ENCODE results near the gene OR4C3.

The OR4C3 gene

DNA sequence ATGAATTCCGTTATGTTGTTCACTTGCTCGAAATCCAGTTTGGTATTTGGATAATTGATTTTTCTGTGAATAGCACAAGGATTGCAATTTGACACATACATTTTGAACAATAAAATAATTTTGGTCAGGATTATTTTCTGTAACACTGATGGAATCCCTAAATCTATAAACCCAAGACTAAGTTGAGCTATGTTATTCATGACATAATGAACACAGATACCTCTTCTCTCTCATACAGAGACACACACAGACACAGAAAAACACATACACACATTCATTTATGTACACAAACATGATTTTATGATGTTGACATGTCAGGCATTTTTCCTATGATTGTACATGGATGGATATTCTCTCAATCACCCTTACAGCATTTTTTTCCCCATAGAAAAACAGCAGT is 41.6 kb downstream of the OR4C3 start, which contains the start of gene OR4C5:
OR4C5 (minus strand) TSS at position 101 of the 400 bp plus-strand sequence; CDS start at position 101, 0 bp downstream.
- TF ChIP-seq, protein P1, sequence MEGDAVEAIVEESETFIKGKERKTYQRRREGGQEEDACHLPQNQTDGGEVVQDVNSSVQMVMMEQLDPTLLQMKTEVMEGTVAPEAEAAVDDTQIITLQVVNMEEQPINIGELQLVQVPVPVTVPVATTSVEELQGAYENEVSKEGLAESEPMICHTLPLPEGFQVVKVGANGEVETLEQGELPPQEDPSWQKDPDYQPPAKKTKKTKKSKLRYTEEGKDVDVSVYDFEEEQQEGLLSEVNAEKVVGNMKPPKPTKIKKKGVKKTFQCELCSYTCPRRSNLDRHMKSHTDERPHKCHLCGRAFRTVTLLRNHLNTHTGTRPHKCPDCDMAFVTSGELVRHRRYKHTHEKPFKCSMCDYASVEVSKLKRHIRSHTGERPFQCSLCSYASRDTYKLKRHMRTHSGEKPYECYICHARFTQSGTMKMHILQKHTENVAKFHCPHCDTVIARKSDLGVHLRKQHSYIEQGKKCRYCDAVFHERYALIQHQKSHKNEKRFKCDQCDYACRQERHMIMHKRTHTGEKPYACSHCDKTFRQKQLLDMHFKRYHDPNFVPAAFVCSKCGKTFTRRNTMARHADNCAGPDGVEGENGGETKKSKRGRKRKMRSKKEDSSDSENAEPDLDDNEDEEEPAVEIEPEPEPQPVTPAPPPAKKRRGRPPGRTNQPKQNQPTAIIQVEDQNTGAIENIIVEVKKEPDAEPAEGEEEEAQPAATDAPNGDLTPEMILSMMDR (conservative IDR thresholded peaks at IDR 0.05; ENCODE audit: low read depth, low read length), result no peak
- DNase-seq (ENCODE audit: low read depth), result no peak
- H3K4me3 ChIP-seq (ENCODE audit: low read length), result no peak within 1 kb of the TSS

Data from retinal pigment epithelial cell (primary cell).